MCF 10A (cell line): ENCODE measurements around the gene LUZP1. TPM values are rescaled to one million over a fixed set of nuclear protein-coding genes. Genes with fewer than 3 reads are reported as not detected.

Experiments
- BruUV-seq: library from RNA; stranded (reverse); fragments of 400-500 nt; replicated peaks from 2 replicates; lab custom pipeline; 2021; lab: Mats Ljungman, UMichigan
- CTCF ChIA-PET: fragments of 300-600 bp; sonication (Branson Sonifier 250); formaldehyde crosslinking; extraction: SDS; loops from one replicate; lab custom pipeline; 2021; ENCODE audit warnings: antibody characterized with exemption, inconsistent platforms; lab: Yijun Ruan, JAX
- POLR2A ChIA-PET: fragments of 300-600, 350-650 bp; sonication (Branson Sonifier 250); formaldehyde crosslinking; extraction: SDS; loops from one replicate; lab custom pipeline; 2020; ENCODE audit warnings: antibody characterized with exemption, inconsistent platforms; lab: Yijun Ruan, JAX
- DNase-seq: peaks from one replicate; pipeline ENCODE4 v3.0.0-alpha.2; 2018; ENCODE audit not compliant: unreplicated experiment
- H3K27ac Mint-ChIP-seq: one replicate; pipeline ENCODE4 v1.8.0; 2022; ENCODE audit warnings: mild to moderate bottlenecking, low read depth, mixed read lengths; ENCODE audit not compliant: unreplicated experiment
- H3K27me3 Mint-ChIP-seq: one replicate; pipeline ENCODE4 v1.8.0; 2022; ENCODE audit warnings: mixed read lengths; ENCODE audit not compliant: insufficient read depth, unreplicated experiment
- H3K36me3 Mint-ChIP-seq: one replicate; pipeline ENCODE4 v1.8.0; 2022; ENCODE audit warnings: mild to moderate bottlenecking, moderate library complexity, mixed read lengths; ENCODE audit not compliant: insufficient read depth, unreplicated experiment
- H3K4me1 Mint-ChIP-seq: one replicate; pipeline ENCODE4 v1.8.0; 2022; ENCODE audit warnings: mixed read lengths; ENCODE audit not compliant: insufficient read depth, unreplicated experiment
- H3K4me3 Mint-ChIP-seq: one replicate; pipeline ENCODE4 v1.8.0; 2022; ENCODE audit warnings: mild to moderate bottlenecking, moderate library complexity, mixed read lengths; ENCODE audit not compliant: unreplicated experiment
- H3K9me3 Mint-ChIP-seq: one replicate; pipeline ENCODE4 v1.8.0; 2022; ENCODE audit warnings: mixed read lengths; ENCODE audit not compliant: unreplicated experiment
- CTCF ChIP-seq: fragments of 200-600 bp; IDR thresholded peaks from one replicate; pipeline ENCODE4 v1.8.0; 2022; ENCODE audit warnings: antibody characterized with exemption, mild to moderate bottlenecking; ENCODE audit not compliant: unreplicated experiment
- intact Hi-C: fragments of 100-400 bp; cut with micrococcal nuclease; formaldehyde crosslinking; loops from 2 replicates; pipeline ENCODE4 v1.14.1; 2022
- total RNA-seq: library from RNA; stranded (reverse); gene quantifications from 2 replicates; pipeline ENCODE4 v1.2.3, GENCODE V29; 2022

The LUZP1 gene
- total RNA-seq, 1 experiment from 2014 or later, result 37.2 TPM

- ChIA-PET CTCF (interaction anchor here (1.2 to 13.5 kb wide), 2 partner anchors 91 to 114 kb away, joined by 4 to 405 read pairs; no protein-coding TSS in a partner anchor), POLR2A (interaction anchor here (0.6 kb wide), 2 partner anchors 33 to 1546 kb away, joined by 3 read pairs; no protein-coding TSS in a partner anchor)
- Mint-ChIP-seq H3K27ac (no peak overlapping the region), H3K4me3 (no peak overlapping the region), H3K27me3 (no peaks in the 10 kb centered on the region), H3K9me3 (peaks cover 7% of the 10 kb centered on the region), H3K36me3 (peaks cover 47% of the 10 kb centered on the region), H3K4me1 (peaks cover 6% of the 10 kb centered on the region)
- no TSS peak for BruUV-seq
- intact Hi-C loops, result loop anchor here (10.0 kb wide), 1 partner anchor 443 kb away; the partner anchor contains the start of gene E2F2
- no peak for TF ChIP-seq CTCF
- no peak for DNase-seq
Measured at GRCh38 chr1:23091545-23091944, 77.1 kb downstream of the LUZP1 start.

GRCh38 chr1:23090056-23090455, 78.6 kb downstream of the LUZP1 start:
- intact Hi-C loops, result loop anchor here (10.0 kb wide), 1 partner anchor 445 kb away; the partner anchor contains the start of gene E2F2
- no peak for DNase-seq
- Mint-ChIP-seq H3K36me3 (peaks cover 60% of the 10 kb centered on the region), H3K4me3 (no peak overlapping the region), H3K27me3 (no peaks in the 10 kb centered on the region), H3K9me3 (no peaks in the 10 kb centered on the region), H3K4me1 (no peaks in the 10 kb centered on the region), H3K27ac (no peak overlapping the region)
- CTCF ChIA-PET, result interaction anchor here (1.1 to 2.6 kb wide), 4 partner anchors 8 to 94 kb away, joined by 3 to 19 read pairs (median 4); no protein-coding TSS in a partner anchor
- POLR2A ChIA-PET, result interaction anchor here (0.9 to 1.0 kb wide), 2 partner anchors 10 to 119 kb away, joined by 3 to 6 read pairs; no protein-coding TSS in a partner anchor
- no peak for TF ChIP-seq CTCF
- no TSS peak for BruUV-seq

- CTCF ChIA-PET, result interaction anchor here (2.0 kb wide), 1 partner anchor 96 kb away, joined by 11 read pairs; no protein-coding TSS in a partner anchor
- H3K4me1 Mint-ChIP-seq, result peaks cover 6% of the 10 kb centered on the region
- DNase-seq, result no peak
- no peaks in the 10 kb centered on the region for H3K27me3 Mint-ChIP-seq
- peaks cover 70% of the 10 kb centered on the region for H3K36me3 Mint-ChIP-seq
- H3K27ac Mint-ChIP-seq, result peak overlapping the region; percentile 6
- no peak for TF ChIP-seq CTCF
- BruUV-seq, result no TSS peak
- no peak overlapping the region for H3K4me3 Mint-ChIP-seq
- intact Hi-C loops, result no loop called here
- H3K9me3 Mint-ChIP-seq, result no peaks in the 10 kb centered on the region
- POLR2A ChIA-PET, result interaction anchor here (0.8 to 1.4 kb wide), 3 partner anchors 8 to 90 kb away, joined by 3 read pairs; no protein-coding TSS in a partner anchor
Measured at GRCh38 chr1:23088027-23088426, 80.6 kb downstream of the LUZP1 start.

- no peak overlapping the region for H3K4me3 Mint-ChIP-seq
- peaks cover 77% of the 10 kb centered on the region for H3K36me3 Mint-ChIP-seq
- H3K9me3 Mint-ChIP-seq, result no peaks in the 10 kb centered on the region
- no peak for DNase-seq
- H3K27ac Mint-ChIP-seq, result no peak overlapping the region
- TF ChIP-seq CTCF, result no peak
- ChIA-PET CTCF (interaction anchor here (0.6 to 2.1 kb wide), 6 partner anchors 8 to 109 kb away, joined by 3 to 21 read pairs (median 4); no protein-coding TSS in a partner anchor), POLR2A (interaction anchor here (0.7 to 1.0 kb wide), 2 partner anchors 62 to 382 kb away, joined by 3 read pairs; no protein-coding TSS in a partner anchor)
- no peaks in the 10 kb centered on the region for H3K27me3 Mint-ChIP-seq
- H3K4me1 Mint-ChIP-seq, result peaks cover 6% of the 10 kb centered on the region
- no TSS peak for BruUV-seq
- intact Hi-C loops, result no loop called here
Measured at GRCh38 chr1:23085696-23086095, 83.0 kb downstream of the LUZP1 start.
